Neutrophil (primary cell): ENCODE data around the gene ERRFI1.

Experiments
- H3K27ac ChIP-seq: fragments of 200-600 bp; sonication (generic); 2 replicates; pipeline ENCODE4 v1.5.1; 2016; ENCODE audit warnings: mild to moderate bottlenecking, moderate library complexity
- H3K27me3 ChIP-seq: fragments of 200-600 bp; sonication (generic); 2 replicates; pipeline ENCODE4 v1.6.0; 2016; ENCODE audit warnings: mild to moderate bottlenecking
- H3K36me3 ChIP-seq: fragments of 200-600 bp; sonication (generic); 2 replicates; pipeline ENCODE4 v1.5.1; 2017
- H3K4me1 ChIP-seq, 2 experiments: fragments of 200-600 bp in 1 of 2; sonication (generic) in 1 of 2; 1 replicate in 1 of 2; 2 replicates in 1 of 2; pipeline versions ENCODE4 v1.5.1 to v1.6.1; 2013 to 2016; ENCODE audit warnings: low read depth in 1 of 2, low read length in 1 of 2, mild to moderate bottlenecking in 1 of 2, moderate library complexity in 1 of 2; ENCODE audit not compliant: control insufficient read depth in 1 of 2, insufficient read depth in 1 of 2
- H3K4me3 ChIP-seq, 2 experiments: fragments of 200-600 bp in 1 of 2; sonication (generic) in 1 of 2; 1 replicate in 1 of 2; 2 replicates in 1 of 2; pipeline ENCODE4 v1.5.1; 2013 to 2016; ENCODE audit warnings: low read depth in 1 of 2, low read length in 1 of 2, mild to moderate bottlenecking in 1 of 2, moderate library complexity in 1 of 2
- H3K9me3 ChIP-seq: fragments of 200-600 bp; sonication (generic); 2 replicates; pipeline ENCODE4 v1.5.1; 2016
- CTCF ChIP-seq: fragments of 200-600 bp; sonication (generic); IDR thresholded peaks from 2 replicates; pipeline ENCODE4 v1.5.1; 2016; ENCODE audit warnings: antibody characterized with exemption

ERRFI1 gene

GRCh38 chr1:8025061-8025670 lies 943 bp downstream of the ERRFI1 start:
- H3K9me3 ChIP-seq = no peaks in the 10 kb centered on the region
- H3K27ac ChIP-seq = no peak overlapping the region
- H3K36me3 ChIP-seq = no peaks in the 10 kb centered on the region
- H3K4me3 ChIP-seq = peak overlapping the region; percentile 46 to 64
- H3K27me3 ChIP-seq = peaks cover 98% of the 10 kb centered on the region
- TF ChIP-seq CTCF = no peak
- H3K4me1 ChIP-seq = peaks cover 11 to 16% of the 10 kb centered on the region in 2 experiments

GRCh38 chr1:8024329-8024728 lies 1.8 kb downstream of the ERRFI1 start:
- peaks cover 14 to 20% of the 10 kb centered on the region in 2 experiments for H3K4me1 ChIP-seq
- H3K27me3 ChIP-seq = peaks cover 92% of the 10 kb centered on the region
- no peak overlapping the region for H3K27ac ChIP-seq
- no peak for TF ChIP-seq CTCF
- H3K9me3 ChIP-seq = no peaks in the 10 kb centered on the region
- no peaks in the 10 kb centered on the region for H3K36me3 ChIP-seq
- no peak overlapping the region for H3K4me3 ChIP-seq

- Histone ChIP-seq H3K36me3 (no peaks in the 10 kb centered on the region), H3K27ac (no peak overlapping the region), H3K4me3 (no peak overlapping the region), H3K27me3 (peaks cover 92% of the 10 kb centered on the region), H3K4me1 (peaks cover 14 to 20% of the 10 kb centered on the region in 2 experiments), H3K9me3 (no peaks in the 10 kb centered on the region)
- TF ChIP-seq CTCF = no peak
These were observed 2.2 kb downstream of the ERRFI1 start for GRCh38 chr1:8023995-8024313.

- Histone ChIP-seq H3K27ac (no peak overlapping the region), H3K4me1 (peaks cover 14 to 20% of the 10 kb centered on the region in 2 experiments), H3K4me3 (no peak overlapping the region), H3K27me3 (peaks cover 92% of the 10 kb centered on the region), H3K36me3 (no peaks in the 10 kb centered on the region), H3K9me3 (no peaks in the 10 kb centered on the region)
- TF ChIP-seq CTCF = no peak
These were observed 2.7 kb downstream of the ERRFI1 start for GRCh38 chr1:8023287-8023994.

GRCh38 chr1:8022395-8023286 lies 3.5 kb downstream of the ERRFI1 start:
- Histone ChIP-seq H3K4me1 (peaks cover 14 to 20% of the 10 kb centered on the region in 2 experiments), H3K27ac (no peak overlapping the region), H3K9me3 (no peaks in the 10 kb centered on the region), H3K4me3 (no peak overlapping the region), H3K36me3 (no peaks in the 10 kb centered on the region), H3K27me3 (peaks cover 92% of the 10 kb centered on the region)
- no peak for TF ChIP-seq CTCF
